Tibial nerve (tissue), 4 donors: ENCODE measurements around the gene STK38. TPM values are rescaled to one million over a fixed set of nuclear protein-coding genes. Genes with fewer than 3 reads are reported as not detected.

Source experiments
- DNase-seq, 2 donors: peaks; one replicate each; pipeline ENCODE4 v3.0.0-alpha.2; 2019; ENCODE audit warnings: low spot score in 2 of 2
- H3K27ac ChIP-seq, 4 donors: fragments of 200-600 bp; sonication (generic) in 3 of 4; one replicate each; pipeline ENCODE4 v1.5.1; 2017 to 2019; ENCODE audit warnings: mild to moderate bottlenecking in 1 of 4
- H3K27me3 ChIP-seq, 2 donors: fragments of 200-600 bp; sonication (generic) in 1 of 2; one replicate each; pipeline versions ENCODE4 v1.5.1 to v1.6.0; 2017 to 2019
- H3K36me3 ChIP-seq, 3 donors: fragments of 200-600 bp; sonication (generic); one replicate each; pipeline ENCODE4 v1.5.1; 2018 to 2019
- H3K4me1 ChIP-seq, 4 donors: fragments of 200-600 bp; sonication (generic) in 3 of 4; one replicate each; pipeline ENCODE4 v1.5.1; 2017 to 2019
- H3K4me3 ChIP-seq, 4 donors: fragments of 200-600 bp; sonication (generic) in 3 of 4; one replicate each; pipeline ENCODE4 v1.5.1; 2017 to 2019; ENCODE audit warnings: mild to moderate bottlenecking in 1 of 4, moderate library complexity in 1 of 4
- H3K9me3 ChIP-seq, 4 donors: fragments of 200-600 bp; sonication (generic) in 3 of 4; one replicate each; pipeline ENCODE4 v1.5.1; 2017 to 2019
- EP300 ChIP-seq, 2 donors: sonication (generic); formaldehyde crosslinking; IDR thresholded peaks; one replicate each; pipeline ENCODE4 v1.6.1; 2017; ENCODE audit warnings: antibody characterized with exemption in 2 of 2, mild to moderate bottlenecking in 1 of 2
- POLR2A ChIP-seq, 2 donors: fragments of 450-650 bp; IDR thresholded peaks; one replicate each; pipeline ENCODE4 v1.6.1; 2017; ENCODE audit warnings: antibody characterized with exemption in 2 of 2, mild to moderate bottlenecking in 2 of 2, moderate library complexity in 2 of 2
- WGBS, 2 donors: methylation state at CpG; one replicate each; pipeline ENCODE4 v1.1.5; 2018; 5-methylcytosine and 5-hydroxymethylcytosine counted together
- total RNA-seq, 4 donors: library from RNA; depleted of rRNA; stranded (reverse); fragments of >200 nt; gene quantifications; one replicate each; pipeline ENCODE4 v1.1.0, GENCODE V29; 2016
- TF ChIP-seq, protein P1 (sequence below), 5 experiments: fragments of 200-600 bp in 3 of 5; fragments of 450-650 bp in 2 of 5; sonication (generic) in 3 of 5; IDR thresholded peaks; one replicate each; pipeline ENCODE4 v1.5.1; 2016 to 2019; ENCODE audit warnings: antibody characterized with exemption in 5 of 5, mild to moderate bottlenecking in 3 of 5, moderate library complexity in 2 of 5

Gene STK38
- total RNA-seq, 4 donors from 2014 or later, result 38.1 to 61.7 (median 49.1) TPM

DNA sequence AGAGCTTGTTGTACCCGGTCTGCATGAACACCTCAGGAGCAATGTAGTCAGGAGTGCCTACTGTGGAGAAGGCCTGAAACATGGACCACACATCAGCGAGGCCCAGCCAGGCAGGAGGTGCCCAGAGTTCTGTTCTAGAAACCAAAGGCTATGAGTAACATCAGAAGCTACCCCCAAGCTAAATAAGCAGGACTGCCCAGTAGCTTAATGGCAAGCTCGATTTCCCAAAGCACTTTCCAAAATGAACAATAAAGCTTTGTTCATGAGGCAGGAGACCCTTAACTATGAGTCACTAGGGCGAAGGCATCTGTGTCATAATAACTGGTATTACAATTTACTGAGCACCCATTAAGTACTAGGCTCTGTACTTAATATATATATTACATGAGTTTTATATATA, 47.4 kb downstream of the STK38 start:
- DNase-seq, result no peak
- peaks cover 0 to 9% (median 0%) of the 10 kb centered on the region in 4 donors for H3K4me1 ChIP-seq
- H3K36me3 ChIP-seq, result peaks cover 0 to 57% (median 0%) of the 10 kb centered on the region in 3 donors
- WGBS, 2 donors, result 53 to 62% methylated on average over 4 of the region's 4 CpGs
- TF ChIP-seq POLR2A (IDR thresholded peaks at IDR 0.05), result no peak
- TF ChIP-seq, protein P1, sequence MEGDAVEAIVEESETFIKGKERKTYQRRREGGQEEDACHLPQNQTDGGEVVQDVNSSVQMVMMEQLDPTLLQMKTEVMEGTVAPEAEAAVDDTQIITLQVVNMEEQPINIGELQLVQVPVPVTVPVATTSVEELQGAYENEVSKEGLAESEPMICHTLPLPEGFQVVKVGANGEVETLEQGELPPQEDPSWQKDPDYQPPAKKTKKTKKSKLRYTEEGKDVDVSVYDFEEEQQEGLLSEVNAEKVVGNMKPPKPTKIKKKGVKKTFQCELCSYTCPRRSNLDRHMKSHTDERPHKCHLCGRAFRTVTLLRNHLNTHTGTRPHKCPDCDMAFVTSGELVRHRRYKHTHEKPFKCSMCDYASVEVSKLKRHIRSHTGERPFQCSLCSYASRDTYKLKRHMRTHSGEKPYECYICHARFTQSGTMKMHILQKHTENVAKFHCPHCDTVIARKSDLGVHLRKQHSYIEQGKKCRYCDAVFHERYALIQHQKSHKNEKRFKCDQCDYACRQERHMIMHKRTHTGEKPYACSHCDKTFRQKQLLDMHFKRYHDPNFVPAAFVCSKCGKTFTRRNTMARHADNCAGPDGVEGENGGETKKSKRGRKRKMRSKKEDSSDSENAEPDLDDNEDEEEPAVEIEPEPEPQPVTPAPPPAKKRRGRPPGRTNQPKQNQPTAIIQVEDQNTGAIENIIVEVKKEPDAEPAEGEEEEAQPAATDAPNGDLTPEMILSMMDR (IDR thresholded peaks at IDR 0.05), result no peak
- TF ChIP-seq EP300 (IDR thresholded peaks at IDR 0.05), result no peak
- H3K4me3 ChIP-seq, result no peak overlapping the region
- no peaks in the 10 kb centered on the region for H3K9me3 ChIP-seq
- no peaks in the 10 kb centered on the region for H3K27me3 ChIP-seq
- peak overlapping the region in 1 of 4 donors; percentile 20 for H3K27ac ChIP-seq

- WGBS, 2 donors, result 94 to 97% methylated on average over 5 of the region's 5 CpGs
- no peak overlapping the region for H3K27ac ChIP-seq
- peaks cover 0 to 27% (median 4%) of the 10 kb centered on the region in 4 donors for H3K4me1 ChIP-seq
- no peaks in the 10 kb centered on the region for H3K27me3 ChIP-seq
- peaks cover 0 to 83% (median 0%) of the 10 kb centered on the region in 3 donors for H3K36me3 ChIP-seq
- DNase-seq, result no peak
- H3K9me3 ChIP-seq, result no peaks in the 10 kb centered on the region
- H3K4me3 ChIP-seq, result no peak overlapping the region
- TF ChIP-seq, protein P1 (IDR thresholded peaks at IDR 0.05), result no peak
- no peak for TF ChIP-seq EP300 (IDR thresholded peaks at IDR 0.05)
- no peak for TF ChIP-seq POLR2A (IDR thresholded peaks at IDR 0.05)
These were observed 52.2 kb downstream of the STK38 start for GRCh38 chr6:36495086-36495485.

DNA sequence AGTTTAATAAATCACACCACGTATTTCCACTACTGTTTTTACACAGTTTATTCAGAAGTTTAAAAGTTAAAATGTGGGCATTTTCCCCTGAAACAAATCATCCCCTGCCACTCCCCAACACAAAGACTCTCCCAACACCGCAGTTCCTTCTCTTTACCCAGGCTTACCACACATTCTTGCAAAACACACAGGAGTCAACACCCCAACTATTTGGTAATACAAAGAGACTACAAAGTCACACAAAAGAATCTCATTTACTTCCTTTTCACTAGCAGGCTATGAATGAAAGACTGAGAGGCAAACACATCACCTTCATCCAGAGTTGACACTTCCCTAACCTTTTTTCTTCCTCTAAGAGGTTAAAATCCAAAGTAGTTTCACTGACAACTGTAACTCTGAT, 53.4 kb downstream of the STK38 start:
- TF ChIP-seq POLR2A (IDR thresholded peaks at IDR 0.05), result no peak
- peak in 1 of 2 donors; percentile 49 for TF ChIP-seq EP300 (IDR thresholded peaks at IDR 0.05)
- Histone ChIP-seq H3K27me3 (no peaks in the 10 kb centered on the region), H3K9me3 (no peaks in the 10 kb centered on the region), H3K36me3 (peaks cover 0 to 81% (median 0%) of the 10 kb centered on the region in 3 donors), H3K4me3 (no peak overlapping the region), H3K27ac (peak overlapping the region in 1 of 4 donors; percentile 49), H3K4me1 (peaks cover 0 to 20% (median 4%) of the 10 kb centered on the region in 4 donors)
- no peak for DNase-seq
- 48 to 55% methylated on average over 2 of the region's 2 CpGs for WGBS, 2 donors

DNA sequence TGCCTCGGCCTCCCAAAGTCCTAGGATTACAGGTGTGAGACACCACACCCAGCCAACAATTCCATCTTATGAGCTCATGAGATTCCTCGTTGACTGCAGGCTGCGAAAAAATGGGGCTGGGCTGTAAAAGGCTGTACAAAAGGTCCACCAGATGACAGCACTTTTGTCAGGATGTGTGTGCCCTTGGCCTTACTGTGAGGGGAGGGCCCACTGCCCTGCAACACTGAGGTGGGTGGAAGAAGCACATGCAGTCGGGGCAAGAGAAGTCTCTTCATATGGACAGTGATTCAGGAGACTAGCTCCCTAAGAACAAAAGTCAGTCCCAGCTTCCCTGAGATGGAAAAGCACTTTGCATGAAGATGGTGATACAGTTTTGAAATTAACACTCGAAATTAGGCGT, 54.0 kb downstream of the STK38 start:
- DNase-seq, result no peak
- Histone ChIP-seq H3K27me3 (no peaks in the 10 kb centered on the region), H3K4me3 (no peak overlapping the region), H3K9me3 (no peaks in the 10 kb centered on the region), H3K27ac (peak overlapping the region in 1 of 4 donors; percentile 49), H3K36me3 (peaks cover 0 to 81% (median 0%) of the 10 kb centered on the region in 3 donors), H3K4me1 (peaks cover 0 to 18% (median 4%) of the 10 kb centered on the region in 4 donors)
- TF ChIP-seq EP300 (IDR thresholded peaks at IDR 0.05) (no peak), POLR2A (IDR thresholded peaks at IDR 0.05) (no peak)
- TF ChIP-seq, protein P1 (IDR thresholded peaks at IDR 0.05), result no peak
- WGBS, 2 donors, result 68 to 76% methylated on average over 6 of the region's 6 CpGs

DNA sequence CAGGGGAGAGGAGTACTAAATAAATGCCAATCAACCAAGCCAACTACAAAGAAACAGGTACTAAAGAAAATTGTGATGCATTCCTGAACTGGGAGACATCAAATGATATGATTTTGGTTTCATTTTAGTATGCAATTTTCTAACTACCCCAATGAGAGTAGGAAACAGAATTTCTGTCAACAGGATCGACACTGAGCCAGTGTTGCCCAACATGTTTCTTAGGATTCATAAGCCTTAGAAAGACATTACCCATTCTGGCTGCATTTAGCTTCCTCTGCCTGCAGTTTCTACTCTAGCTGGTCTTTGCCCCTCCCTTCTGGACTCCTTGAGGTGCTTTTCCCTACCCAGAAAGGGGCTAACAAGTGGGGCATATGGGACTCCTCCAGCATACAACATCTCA, 54.7 kb downstream of the STK38 start:
- 94 to 96% methylated on average over 1 of the region's 1 CpG for WGBS, 2 donors
- no peaks in the 10 kb centered on the region for H3K27me3 ChIP-seq
- no peak for TF ChIP-seq EP300 (IDR thresholded peaks at IDR 0.05)
- TF ChIP-seq, protein P1 (IDR thresholded peaks at IDR 0.05), result no peak
- no peak for TF ChIP-seq POLR2A (IDR thresholded peaks at IDR 0.05)
- H3K4me3 ChIP-seq, result no peak overlapping the region
- peaks cover 0 to 81% (median 0%) of the 10 kb centered on the region in 3 donors for H3K36me3 ChIP-seq
- H3K27ac ChIP-seq, result no peak overlapping the region
- no peak for DNase-seq
- peaks cover 0 to 18% (median 4%) of the 10 kb centered on the region in 4 donors for H3K4me1 ChIP-seq
- no peaks in the 10 kb centered on the region for H3K9me3 ChIP-seq
